Loucy (cell line): ENCODE data around the gene ASB4.
A peak's percentile ranks its signal among the peaks of the same experiment; 100 is the strongest.

Experiments used
- H2AFZ ChIP-seq: fragments of 200-600 bp; sonication (generic); 2 replicates; pipeline ENCODE4 v1.6.0; 2016; ENCODE audit warnings: antibody characterized with exemption, mild to moderate bottlenecking, low read length, moderate library complexity
- H3F3A ChIP-seq: fragments of 200-600 bp; 2 replicates; pipeline ENCODE4 v1.6.0; 2016; ENCODE audit warnings: antibody characterized with exemption, low read depth, mild to moderate bottlenecking
- H3K27me3 ChIP-seq: fragments of 200-600 bp; sonication (generic); 2 replicates; pipeline ENCODE4 v1.6.1; 2014; ENCODE audit warnings: low read length, mild to moderate bottlenecking; ENCODE audit not compliant: insufficient read depth, poor library complexity, severe bottlenecking
- H3K36me3 ChIP-seq: fragments of 200-600 bp; sonication (generic); 2 replicates; pipeline ENCODE4 v1.6.1; 2016; ENCODE audit warnings: low read length; ENCODE audit not compliant: insufficient read depth
- H3K4me1 ChIP-seq: fragments of 200-600 bp; sonication (generic); 2 replicates; pipeline ENCODE4 v1.5.1; 2014; ENCODE audit warnings: low read length, mild to moderate bottlenecking; ENCODE audit not compliant: insufficient read depth, poor library complexity, severe bottlenecking
- H3K4me2 ChIP-seq: fragments of 200-600 bp; sonication (generic); 2 replicates; pipeline ENCODE4 v1.6.0; 2014; ENCODE audit warnings: antibody characterized with exemption, low read length, low read depth, mild to moderate bottlenecking; ENCODE audit not compliant: poor library complexity, severe bottlenecking
- H3K4me3 ChIP-seq: fragments of 200-600 bp; sonication (generic); 2 replicates; pipeline ENCODE4 v1.5.1; 2014; ENCODE audit warnings: low read length, mild to moderate bottlenecking, mixed read lengths; ENCODE audit not compliant: poor library complexity, severe bottlenecking
- H3K79me2 ChIP-seq: fragments of 200-600 bp; sonication (generic); 2 replicates; pipeline ENCODE4 v1.6.1; 2014; ENCODE audit warnings: low read length; ENCODE audit not compliant: insufficient read depth
- H3K9ac ChIP-seq: fragments of 200-600 bp; sonication (generic); 2 replicates; pipeline ENCODE4 v1.6.0; 2014; ENCODE audit warnings: mild to moderate bottlenecking, low read depth, low read length, moderate library complexity; ENCODE audit not compliant: poor library complexity, severe bottlenecking
- H3K9me2 ChIP-seq: fragments of 200-600 bp; sonication (generic); replicated peaks from 2 replicates; pipeline ENCODE4 v1.6.1; 2016; ENCODE audit warnings: low read depth, low read length, mixed read lengths
- H3K9me3 ChIP-seq: fragments of 200-600 bp; sonication (generic); 2 replicates; pipeline ENCODE4 v1.6.1; 2014; ENCODE audit warnings: mild to moderate bottlenecking, antibody characterized with exemption, low read length, low read depth; ENCODE audit not compliant: insufficient read depth
- H4K20me1 ChIP-seq: fragments of 200-600 bp; sonication (generic); 2 replicates; pipeline ENCODE4 v1.6.0; 2014; ENCODE audit warnings: antibody characterized with exemption, low read length, mild to moderate bottlenecking; ENCODE audit not compliant: insufficient read depth, poor library complexity, severe bottlenecking
- EZH2phosphoT487 ChIP-seq: fragments of 200-600 bp; IDR thresholded peaks from 2 replicates; pipeline ENCODE4 v1.6.1; 2018; ENCODE audit warnings: antibody characterized with exemption, mild to moderate bottlenecking, moderate library complexity, borderline replicate concordance
- TF ChIP-seq, protein P1 (sequence below): fragments of 200-600 bp; sonication (generic); conservative IDR thresholded peaks from 2 replicates; pipeline ENCODE4 v1.5.1; 2014; ENCODE audit warnings: mild to moderate bottlenecking, antibody characterized with exemption, low read length

ASB4 gene

DNA sequence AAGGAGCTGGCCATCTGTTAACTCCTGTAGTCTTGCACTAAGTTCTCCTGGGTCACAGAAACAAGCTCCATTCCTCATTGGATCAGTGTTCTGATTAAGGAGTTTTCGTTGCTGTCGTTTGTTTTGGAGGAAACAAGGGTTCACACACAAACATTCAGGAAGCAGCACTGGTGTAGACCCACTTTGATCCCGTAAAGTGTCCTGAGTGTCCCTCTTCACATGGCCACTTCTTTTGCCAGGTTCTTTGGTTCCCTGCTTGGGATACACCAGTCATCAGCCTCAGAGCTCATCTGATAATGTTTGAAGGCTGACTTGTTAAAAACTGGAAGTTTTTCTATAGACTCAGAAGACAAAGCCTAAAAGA lies 99.7 kb downstream of the ASB4 start:
- Histone ChIP-seq H4K20me1 (no peaks in the 10 kb centered on the region), H3K9me2 (no peaks in the 10 kb centered on the region), H3K4me3 (no peak overlapping the region), H3K36me3 (no peaks in the 10 kb centered on the region), H2AFZ (no peak overlapping the region), H3F3A (no peaks in the 10 kb centered on the region), H3K4me2 (no peak overlapping the region), H3K9me3 (no peaks in the 10 kb centered on the region), H3K79me2 (no peaks in the 10 kb centered on the region), H3K27me3 (no peaks in the 10 kb centered on the region), H3K4me1 (no peaks in the 10 kb centered on the region), H3K9ac (no peak overlapping the region)
- TF ChIP-seq, protein P1, sequence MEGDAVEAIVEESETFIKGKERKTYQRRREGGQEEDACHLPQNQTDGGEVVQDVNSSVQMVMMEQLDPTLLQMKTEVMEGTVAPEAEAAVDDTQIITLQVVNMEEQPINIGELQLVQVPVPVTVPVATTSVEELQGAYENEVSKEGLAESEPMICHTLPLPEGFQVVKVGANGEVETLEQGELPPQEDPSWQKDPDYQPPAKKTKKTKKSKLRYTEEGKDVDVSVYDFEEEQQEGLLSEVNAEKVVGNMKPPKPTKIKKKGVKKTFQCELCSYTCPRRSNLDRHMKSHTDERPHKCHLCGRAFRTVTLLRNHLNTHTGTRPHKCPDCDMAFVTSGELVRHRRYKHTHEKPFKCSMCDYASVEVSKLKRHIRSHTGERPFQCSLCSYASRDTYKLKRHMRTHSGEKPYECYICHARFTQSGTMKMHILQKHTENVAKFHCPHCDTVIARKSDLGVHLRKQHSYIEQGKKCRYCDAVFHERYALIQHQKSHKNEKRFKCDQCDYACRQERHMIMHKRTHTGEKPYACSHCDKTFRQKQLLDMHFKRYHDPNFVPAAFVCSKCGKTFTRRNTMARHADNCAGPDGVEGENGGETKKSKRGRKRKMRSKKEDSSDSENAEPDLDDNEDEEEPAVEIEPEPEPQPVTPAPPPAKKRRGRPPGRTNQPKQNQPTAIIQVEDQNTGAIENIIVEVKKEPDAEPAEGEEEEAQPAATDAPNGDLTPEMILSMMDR: no peak
- no peak for TF ChIP-seq EZH2phosphoT487

DNA sequence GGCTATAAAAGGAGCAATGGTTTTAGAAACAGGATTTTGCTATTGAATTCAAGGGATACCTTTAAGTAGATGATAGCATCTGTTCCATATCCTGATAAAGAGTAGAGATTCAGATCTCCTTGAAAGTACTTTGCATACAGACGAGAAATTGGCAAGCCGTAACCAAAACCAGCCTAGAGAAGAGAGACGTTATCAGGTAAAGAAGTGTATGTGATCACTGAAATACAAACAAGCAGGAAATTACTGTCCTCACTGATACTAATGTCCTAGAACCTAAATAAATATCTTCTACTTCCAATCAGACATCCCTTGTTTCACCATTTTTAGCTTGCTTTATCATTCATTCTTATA lies 101.2 kb downstream of the ASB4 start:
- H3F3A ChIP-seq: no peaks in the 10 kb centered on the region
- no peak for TF ChIP-seq EZH2phosphoT487
- TF ChIP-seq, protein P1: no peak
- no peaks in the 10 kb centered on the region for H3K9me3 ChIP-seq
- H3K9ac ChIP-seq: no peak overlapping the region
- no peak overlapping the region for H2AFZ ChIP-seq
- no peaks in the 10 kb centered on the region for H3K9me2 ChIP-seq
- no peaks in the 10 kb centered on the region for H4K20me1 ChIP-seq
- H3K79me2 ChIP-seq: no peaks in the 10 kb centered on the region
- H3K4me2 ChIP-seq: no peak overlapping the region
- no peaks in the 10 kb centered on the region for H3K4me1 ChIP-seq
- no peak overlapping the region for H3K4me3 ChIP-seq
- H3K36me3 ChIP-seq: no peaks in the 10 kb centered on the region
- H3K27me3 ChIP-seq: no peaks in the 10 kb centered on the region

DNA sequence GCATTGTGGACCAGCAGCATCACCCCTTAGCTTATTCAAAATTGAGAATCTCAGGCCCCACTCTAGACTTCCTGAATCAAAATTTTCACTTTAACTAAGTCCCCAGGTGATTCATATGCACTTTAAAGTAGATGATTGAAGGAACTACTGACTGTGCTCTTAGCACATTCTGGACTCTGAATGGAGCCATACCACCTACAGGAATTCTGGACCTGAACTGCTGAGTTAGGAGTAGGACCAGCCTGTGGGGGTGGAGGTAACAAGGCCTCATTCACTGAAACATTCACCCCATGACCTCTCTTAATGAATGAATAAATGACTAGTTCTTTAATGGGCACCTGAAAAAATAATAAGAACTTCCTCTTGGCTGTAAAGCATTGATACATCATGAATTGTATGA lies 103.3 kb downstream of the ASB4 start:
- no peak overlapping the region for H3K4me3 ChIP-seq
- no peaks in the 10 kb centered on the region for H3K79me2 ChIP-seq
- H4K20me1 ChIP-seq: no peaks in the 10 kb centered on the region
- H2AFZ ChIP-seq: 0 out of 2 replicates have a peak overlapping the region, but pooled peaks have one; percentile 9
- no peaks in the 10 kb centered on the region for H3K36me3 ChIP-seq
- no peak overlapping the region for H3K9ac ChIP-seq
- H3K4me1 ChIP-seq: no peaks in the 10 kb centered on the region
- H3K9me2 ChIP-seq: no peaks in the 10 kb centered on the region
- TF ChIP-seq, protein P1: no peak
- TF ChIP-seq EZH2phosphoT487: no peak
- no peak overlapping the region for H3K4me2 ChIP-seq
- no peaks in the 10 kb centered on the region for H3F3A ChIP-seq
- no peaks in the 10 kb centered on the region for H3K9me3 ChIP-seq
- H3K27me3 ChIP-seq: no peaks in the 10 kb centered on the region
